ENCODE results near the gene WAPL. TPM values are rescaled to one million over a fixed set of nuclear protein-coding genes. Genes with fewer than 3 reads are reported as not detected.

WAPL gene
- total and polyA plus RNA-seq, 2 of the 13 experiments (the other 11 are each of a cell fraction or from before 2014, with no cell fraction given) = 13.2 to 43.5 TPM

DNA sequence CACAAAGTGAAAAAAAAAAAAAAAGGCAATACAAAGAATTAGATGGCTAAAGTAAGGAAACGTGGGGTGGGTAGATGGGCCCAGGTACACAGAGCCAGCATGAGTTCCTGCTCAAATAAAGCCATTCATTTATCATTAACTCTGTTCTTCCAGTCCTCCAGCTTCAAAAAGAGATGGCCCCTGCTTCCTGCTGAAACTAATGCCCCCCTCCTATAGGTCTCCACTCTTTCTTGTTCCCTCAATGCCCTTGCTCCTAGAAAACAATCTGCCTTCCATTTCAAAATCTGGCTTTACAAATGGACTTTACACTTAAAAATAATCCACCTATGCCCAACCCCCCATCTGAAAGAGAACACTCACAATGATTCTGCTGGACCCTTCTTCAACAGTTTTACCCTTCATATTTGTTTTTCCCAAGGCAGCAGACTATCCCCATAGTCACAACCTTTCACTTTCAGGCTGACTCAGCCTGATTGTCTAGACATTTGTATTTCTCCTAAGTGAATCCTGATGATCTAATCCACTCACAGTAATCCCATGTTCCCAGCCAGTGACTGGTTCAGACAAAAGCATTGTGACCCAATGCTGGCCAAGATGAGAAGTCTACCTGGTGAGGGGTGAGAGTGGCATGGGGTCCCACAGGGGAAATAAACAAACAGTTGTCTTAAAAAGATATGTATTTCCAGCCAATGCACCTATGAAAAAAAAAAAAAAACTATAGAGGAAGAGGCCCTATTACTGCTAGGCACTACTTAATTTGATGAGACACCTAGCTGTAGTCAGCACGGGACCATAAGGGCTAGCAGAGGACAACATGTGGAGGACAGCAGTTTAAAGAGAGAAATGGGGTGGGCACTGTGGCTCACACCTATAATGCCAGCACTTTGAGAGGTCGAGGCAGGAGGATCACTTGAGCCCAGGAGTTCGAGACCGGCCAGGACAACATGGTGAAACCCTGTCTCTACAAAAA, 80.4 kb downstream of the WAPL start (continued):
- TF ChIP-seq RFX5 (IDR thresholded peaks at IDR 0.05; ENCODE audit: low read depth, low read length) = no peak
- peak; percentile 90 to 91 for TF ChIP-seq MAFK (conservative IDR thresholded peaks at IDR 0.05 in 1 of 2, IDR thresholded peaks at IDR 0.05 in 1 of 2; ENCODE audit: low read length in 2 of 2)
- TF ChIP-seq DNMT3B (CRISPR knock-in tag; conservative IDR thresholded peaks at IDR 0.05) = 0 out of 2 replicates have a peak, but pooled peaks have one; percentile 40
- peak; percentile 52 for TF ChIP-seq MED8 (CRISPR knock-in tag; IDR thresholded peaks at IDR 0.05; ENCODE audit: insufficient replicate concordance)
- TF ChIP-seq, protein P1, sequence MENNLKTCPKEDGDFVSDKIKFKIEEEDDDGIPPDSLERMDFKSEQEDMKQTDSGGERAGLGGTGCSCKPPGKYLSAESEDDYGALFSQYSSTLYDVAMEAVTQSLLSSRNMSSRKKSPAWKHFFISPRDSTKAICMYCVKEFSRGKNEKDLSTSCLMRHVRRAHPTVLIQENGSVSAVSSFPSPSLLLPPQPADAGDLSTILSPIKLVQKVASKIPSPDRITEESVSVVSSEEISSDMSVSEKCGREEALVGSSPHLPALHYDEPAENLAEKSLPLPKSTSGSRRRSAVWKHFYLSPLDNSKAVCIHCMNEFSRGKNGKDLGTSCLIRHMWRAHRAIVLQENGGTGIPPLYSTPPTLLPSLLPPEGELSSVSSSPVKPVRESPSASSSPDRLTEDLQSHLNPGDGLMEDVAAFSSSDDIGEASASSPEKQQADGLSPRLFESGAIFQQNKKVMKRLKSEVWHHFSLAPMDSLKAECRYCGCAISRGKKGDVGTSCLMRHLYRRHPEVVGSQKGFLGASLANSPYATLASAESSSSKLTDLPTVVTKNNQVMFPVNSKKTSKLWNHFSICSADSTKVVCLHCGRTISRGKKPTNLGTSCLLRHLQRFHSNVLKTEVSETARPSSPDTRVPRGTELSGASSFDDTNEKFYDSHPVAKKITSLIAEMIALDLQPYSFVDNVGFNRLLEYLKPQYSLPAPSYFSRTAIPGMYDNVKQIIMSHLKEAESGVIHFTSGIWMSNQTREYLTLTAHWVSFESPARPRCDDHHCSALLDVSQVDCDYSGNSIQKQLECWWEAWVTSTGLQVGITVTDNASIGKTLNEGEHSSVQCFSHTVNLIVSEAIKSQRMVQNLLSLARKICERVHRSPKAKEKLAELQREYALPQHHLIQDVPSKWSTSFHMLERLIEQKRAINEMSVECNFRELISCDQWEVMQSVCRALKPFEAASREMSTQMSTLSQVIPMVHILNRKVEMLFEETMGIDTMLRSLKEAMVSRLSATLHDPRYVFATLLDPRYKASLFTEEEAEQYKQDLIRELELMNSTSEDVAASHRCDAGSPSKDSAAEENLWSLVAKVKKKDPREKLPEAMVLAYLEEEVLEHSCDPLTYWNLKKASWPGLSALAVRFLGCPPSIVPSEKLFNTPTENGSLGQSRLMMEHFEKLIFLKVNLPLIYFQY (CRISPR knock-in tag; IDR thresholded peaks at IDR 0.05; ENCODE audit: borderline replicate concordance) = peak; percentile 48; the same call in 1 of the 2 replicates
- TF ChIP-seq ZNF878 (CRISPR knock-in tag; IDR thresholded peaks at IDR 0.05) = peak; percentile 23; the same call in 1 of the 2 replicates
- no peak for TF ChIP-seq ZNF790 (CRISPR knock-in tag; IDR thresholded peaks at IDR 0.05; ENCODE audit: borderline replicate concordance)
- TF ChIP-seq, protein P2, sequence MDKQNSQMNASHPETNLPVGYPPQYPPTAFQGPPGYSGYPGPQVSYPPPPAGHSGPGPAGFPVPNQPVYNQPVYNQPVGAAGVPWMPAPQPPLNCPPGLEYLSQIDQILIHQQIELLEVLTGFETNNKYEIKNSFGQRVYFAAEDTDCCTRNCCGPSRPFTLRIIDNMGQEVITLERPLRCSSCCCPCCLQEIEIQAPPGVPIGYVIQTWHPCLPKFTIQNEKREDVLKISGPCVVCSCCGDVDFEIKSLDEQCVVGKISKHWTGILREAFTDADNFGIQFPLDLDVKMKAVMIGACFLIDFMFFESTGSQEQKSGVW (CRISPR knock-in tag; IDR thresholded peaks at IDR 0.05; ENCODE audit: borderline replicate concordance) = no peak
